GM12864 (cell line): Measurements from ENCODE around the gene PTPRD.

Experiments
- DNase-seq: peaks from one replicate; pipeline ENCODE4 v3.0.0-alpha.2; 2011; ENCODE audit warnings: low read depth
- H3K4me3 ChIP-seq: 2 replicates; pipeline ENCODE4 v1.5.1; 2011; ENCODE audit warnings: mild to moderate bottlenecking, low read depth, low read length, control low read depth
- TF ChIP-seq, protein P1 (sequence below): IDR thresholded peaks from 2 replicates; pipeline ENCODE4 v1.5.1; 2011; ENCODE audit warnings: low read depth, mild to moderate bottlenecking, moderate library complexity, low read length, control low read depth, inconsistent platforms; ENCODE audit errors: missing control alignments

Gene PTPRD

GRCh38 chr9:8649807-8650206 lies 1963.0 kb downstream of the PTPRD start:
- TF ChIP-seq, protein P1, sequence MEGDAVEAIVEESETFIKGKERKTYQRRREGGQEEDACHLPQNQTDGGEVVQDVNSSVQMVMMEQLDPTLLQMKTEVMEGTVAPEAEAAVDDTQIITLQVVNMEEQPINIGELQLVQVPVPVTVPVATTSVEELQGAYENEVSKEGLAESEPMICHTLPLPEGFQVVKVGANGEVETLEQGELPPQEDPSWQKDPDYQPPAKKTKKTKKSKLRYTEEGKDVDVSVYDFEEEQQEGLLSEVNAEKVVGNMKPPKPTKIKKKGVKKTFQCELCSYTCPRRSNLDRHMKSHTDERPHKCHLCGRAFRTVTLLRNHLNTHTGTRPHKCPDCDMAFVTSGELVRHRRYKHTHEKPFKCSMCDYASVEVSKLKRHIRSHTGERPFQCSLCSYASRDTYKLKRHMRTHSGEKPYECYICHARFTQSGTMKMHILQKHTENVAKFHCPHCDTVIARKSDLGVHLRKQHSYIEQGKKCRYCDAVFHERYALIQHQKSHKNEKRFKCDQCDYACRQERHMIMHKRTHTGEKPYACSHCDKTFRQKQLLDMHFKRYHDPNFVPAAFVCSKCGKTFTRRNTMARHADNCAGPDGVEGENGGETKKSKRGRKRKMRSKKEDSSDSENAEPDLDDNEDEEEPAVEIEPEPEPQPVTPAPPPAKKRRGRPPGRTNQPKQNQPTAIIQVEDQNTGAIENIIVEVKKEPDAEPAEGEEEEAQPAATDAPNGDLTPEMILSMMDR, result no peak
- no peak overlapping the region for H3K4me3 ChIP-seq
- DNase-seq, result no peak

GRCh38 chr9:8649160-8649559 lies 1963.6 kb downstream of the PTPRD start:
- TF ChIP-seq, protein P1, result no peak
- DNase-seq, result no peak
- no peak overlapping the region for H3K4me3 ChIP-seq

DNA sequence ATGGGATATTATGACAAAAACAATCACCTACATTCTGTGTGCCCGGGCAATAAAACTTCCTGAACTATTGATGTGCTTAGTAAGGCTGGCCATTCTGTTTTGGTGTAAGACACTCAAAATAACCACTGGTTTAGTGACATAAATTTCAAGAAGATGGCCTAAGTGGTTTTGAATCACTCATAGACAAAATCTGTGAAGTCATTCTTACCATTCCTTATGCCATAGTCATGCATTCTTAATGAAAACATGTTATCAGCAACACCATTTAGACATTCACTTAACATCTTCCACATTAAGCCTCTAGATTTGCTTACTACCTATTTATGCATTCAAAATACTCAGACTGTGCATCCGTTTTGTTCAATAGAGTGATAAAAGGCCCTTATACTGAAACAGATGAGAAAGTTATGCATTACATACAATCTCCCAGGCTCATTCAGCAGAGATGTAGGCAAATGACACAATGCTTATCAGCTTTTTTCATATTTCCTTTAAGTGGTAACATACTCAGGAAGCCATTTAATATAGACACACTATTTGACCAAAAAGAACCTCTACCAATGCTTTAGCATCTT lies 1964.4 kb downstream of the PTPRD start:
- TF ChIP-seq, protein P1, result no peak
- no peak for DNase-seq
- H3K4me3 ChIP-seq, result no peak overlapping the region

DNA sequence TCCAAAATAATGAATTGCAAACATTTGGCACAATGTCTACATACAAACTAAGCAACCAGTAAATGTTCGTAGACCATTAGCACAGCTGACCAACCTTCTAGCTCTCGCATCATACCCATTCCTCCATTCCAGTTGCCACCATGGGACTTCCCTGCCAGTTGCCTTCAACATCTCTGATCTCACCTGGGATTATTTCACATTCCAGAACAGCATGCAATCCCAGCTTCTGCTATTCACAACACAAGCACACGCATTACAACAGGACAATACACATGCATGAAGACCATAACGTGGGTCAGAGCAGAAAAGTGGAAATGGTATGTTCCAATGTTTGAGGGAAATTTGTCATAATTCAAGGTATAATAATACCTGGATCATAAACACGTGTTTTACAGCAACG lies 1965.0 kb downstream of the PTPRD start:
- TF ChIP-seq, protein P1, result no peak
- no peak for DNase-seq
- no peak overlapping the region for H3K4me3 ChIP-seq

DNA sequence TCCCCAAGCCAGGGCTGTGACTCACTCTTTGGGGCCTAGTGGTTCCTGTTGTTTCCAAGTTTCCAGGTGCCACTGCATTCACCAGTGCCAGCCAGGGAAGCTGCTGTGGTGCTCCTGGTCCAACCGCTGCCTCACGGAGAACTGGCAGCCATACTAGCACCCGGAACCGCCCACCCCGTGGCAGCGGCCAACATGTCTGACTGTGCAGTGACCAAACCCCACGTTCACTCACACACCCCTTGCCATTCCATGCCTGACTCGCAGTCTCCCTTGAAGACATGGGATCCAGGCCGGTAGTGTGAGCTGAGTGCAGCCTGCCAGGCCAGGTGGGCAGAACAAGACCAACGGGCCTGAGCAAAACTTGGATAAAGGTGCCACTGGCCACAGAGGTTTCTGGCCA lies 1968.2 kb downstream of the PTPRD start:
- no peak for DNase-seq
- TF ChIP-seq, protein P1, result no peak
- H3K4me3 ChIP-seq, result no peak overlapping the region

- no peak overlapping the region for H3K4me3 ChIP-seq
- TF ChIP-seq, protein P1, result no peak
- DNase-seq, result no peak
These were observed 1968.9 kb downstream of the PTPRD start for GRCh38 chr9:8643896-8644295.

DNA sequence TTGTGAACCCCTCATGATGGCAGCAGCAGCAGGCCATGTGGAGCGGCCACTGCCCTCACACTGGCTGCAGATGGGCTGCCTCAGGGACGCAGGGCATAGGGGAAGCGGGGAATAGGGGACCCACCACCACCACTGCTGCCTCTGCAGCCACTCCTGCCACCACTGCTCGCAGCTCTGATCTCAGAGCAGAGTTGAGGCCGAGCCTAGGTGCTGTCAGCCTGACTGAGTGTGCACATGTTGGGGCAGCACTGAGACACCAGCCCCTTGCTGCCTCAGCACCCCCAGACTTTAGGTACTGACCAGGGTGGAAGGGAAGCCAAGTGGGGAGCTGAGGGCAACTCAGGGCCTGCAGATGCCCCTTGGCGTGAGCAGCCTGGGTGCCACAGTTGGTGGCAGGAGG lies 1969.3 kb downstream of the PTPRD start:
- TF ChIP-seq, protein P1, result no peak
- no peak for DNase-seq
- H3K4me3 ChIP-seq, result no peak overlapping the region
